HG03571 (cell line): Measurements from ENCODE around the gene GGTLC3.
"Not testable (repeated sequence)": the region's sequence is repeated elsewhere in the genome, so short reads cannot be mapped to it uniquely, and the experiment has no call there.

ENCODE experiments used
- ATAC-seq: cut with Tn5 transposase; IDR thresholded peaks from one replicate; pipeline ENCODE4 v1.9.1; 2021; ENCODE audit not compliant: unreplicated experiment

The GGTLC3 gene

DNA sequence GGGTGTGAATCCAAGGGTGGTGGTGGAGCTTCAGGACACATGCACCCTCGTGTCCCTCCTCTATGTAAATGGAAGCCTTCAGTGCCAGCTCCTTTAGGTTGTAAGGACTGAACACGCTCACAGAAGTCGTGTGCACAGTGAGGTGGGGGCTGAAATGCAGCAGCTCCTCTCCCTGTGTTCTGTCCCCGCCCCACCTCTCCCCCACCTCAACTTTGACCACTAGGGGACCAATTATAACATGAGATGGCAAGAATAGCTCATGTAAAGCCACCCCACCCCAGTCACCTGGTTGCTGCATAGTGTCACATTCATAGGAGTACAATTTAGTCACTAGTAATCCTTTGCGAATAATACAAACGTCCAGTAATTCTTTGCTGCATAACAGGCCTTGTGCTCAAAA is 4.8 kb upstream of the GGTLC3 start:
- ATAC-seq = not testable (repeated sequence)

DNA sequence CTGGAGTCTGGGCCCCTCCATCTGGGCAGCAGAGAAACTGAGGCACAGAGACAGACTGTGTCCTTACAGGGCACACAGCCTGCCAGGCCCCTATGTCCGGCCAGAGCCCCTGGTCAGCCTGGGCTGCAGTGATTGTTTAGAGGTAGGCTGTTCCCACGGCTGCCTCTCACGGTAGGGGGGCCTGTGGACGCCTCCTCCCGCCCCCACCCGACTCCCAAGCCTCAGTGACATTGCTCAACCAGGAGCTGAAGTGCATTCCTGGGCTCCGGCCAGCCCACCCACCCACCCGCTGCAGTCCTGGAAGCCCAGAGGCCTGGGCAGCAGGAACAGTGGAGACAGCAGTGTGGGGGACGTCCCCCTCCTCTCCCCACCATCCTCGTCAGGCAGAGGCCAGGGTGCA is 4.5 kb downstream of the GGTLC3 start:
- ATAC-seq = not testable (repeated sequence)

- ATAC-seq = not testable (repeated sequence)
These were observed 5.6 kb downstream of the GGTLC3 start for GRCh38 chr22:18512378-18512777.

GRCh38 chr22:18511327-18511726 is 6.6 kb downstream of the GGTLC3 start:
- not testable (repeated sequence) for ATAC-seq

- not testable (repeated sequence) for ATAC-seq
These were observed 21.7 kb downstream of the GGTLC3 start for GRCh38 chr22:18496227-18496626.
